ENCODE data around the gene SIRPD. TPM values are rescaled to one million over a fixed set of nuclear protein-coding genes. Genes with fewer than 3 reads are reported as not detected.
A peak's percentile ranks its signal among the peaks of the same experiment; 100 is the strongest.

Gene SIRPD
- total and polyA plus RNA-seq, 2 of the 8 experiments (the other 6 are each of a cell fraction or from before 2014, with no cell fraction given), result not detected

DNA sequence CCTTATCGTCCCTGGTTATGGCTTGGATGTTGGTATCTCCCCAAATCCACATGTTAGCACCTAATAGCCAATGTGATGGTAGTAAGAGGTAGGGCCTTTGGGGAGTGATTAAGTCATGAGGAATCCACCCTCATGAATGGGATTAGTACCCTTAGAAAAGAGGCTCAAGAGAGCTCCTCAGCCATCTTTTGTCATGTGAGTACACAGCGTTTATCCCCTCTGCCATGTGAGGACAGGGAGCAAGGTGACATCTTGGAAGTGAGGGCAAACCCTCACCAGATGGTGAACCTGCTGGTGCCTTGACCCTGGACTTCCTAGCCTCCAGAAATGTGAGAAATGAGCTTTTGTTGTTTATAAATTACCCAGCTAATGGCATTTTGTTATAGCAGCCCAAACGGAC is 50.2 kb downstream of the SIRPD start:
- Histone ChIP-seq H4K91ac (replicated peaks; ENCODE audit: insufficient read length, low read length) (no peak overlapping the region), H3K9ac (replicated peaks in 1 of 4; ENCODE audit: extremely low read depth in 1 of 4, low read depth in 3 of 4, low read length in 3 of 4) (no peak overlapping the region), H2BK12ac (ENCODE audit: low read depth, low read length) (no peak overlapping the region), H2BK15ac (ENCODE audit: low read length) (peak overlapping the region; percentile 36; the same call in 1 of the 2 replicates), H2BK5ac (ENCODE audit: low read depth, low read length) (no peak overlapping the region), H3K79me1 (ENCODE audit: low read depth, low read length) (no peaks in the 10 kb centered on the region), H2BK120ac (replicated peaks; ENCODE audit: low read depth, low read length) (no peak overlapping the region), H3K23ac (ENCODE audit: insufficient read length) (no peak overlapping the region), H3K27me3 (replicated peaks in 1 of 4; ENCODE audit: control insufficient read depth in 3 of 4, extremely low read depth in 1 of 4, insufficient read depth in 3 of 4, low read length in 3 of 4) (peaks cover 0 to 2% (median 0%) of the 10 kb centered on the region in 4 experiments; a peak in 2 of 7 replicates), H3K56ac (replicated peaks; ENCODE audit: insufficient read length, low read depth, low read length) (no peak overlapping the region), H4K8ac (ENCODE audit: extremely low read depth, insufficient read depth, low read length) (no peak overlapping the region), H3K9me3 (ENCODE audit: insufficient read depth in 2 of 2, low read depth in 1 of 2, low read length in 1 of 2) (no peaks in the 10 kb centered on the region), H4K5ac (ENCODE audit: insufficient read length, low read depth, low read length) (no peak overlapping the region), H2AFZ (ENCODE audit: low read length) (peak overlapping the region; percentile 36; the same call in 1 of the 2 replicates), H2AK5ac (ENCODE audit: low read depth, low read length) (no peak overlapping the region), H3K36me3 (ENCODE audit: control insufficient read depth in 2 of 4, insufficient read depth in 4 of 4, low read length in 3 of 4) (no peaks in the 10 kb centered on the region), H3K4ac (replicated peaks; ENCODE audit: insufficient read length, low read depth, low read length) (no peak overlapping the region), H3K4me3 (ENCODE audit: extremely low read depth in 1 of 4, insufficient read depth in 2 of 4, low read depth in 3 of 4, low read length in 4 of 4) (no peak overlapping the region), H2BK20ac (ENCODE audit: low read length) (no peak overlapping the region), H3K4me1 (replicated peaks in 1 of 4; ENCODE audit: control insufficient read depth in 3 of 4, insufficient read depth in 4 of 4, low read length in 3 of 4) (peaks cover 0 to 3% (median 0%) of the 10 kb centered on the region in 4 experiments; a peak in 1 of 7 replicates), H3K4me2 (ENCODE audit: insufficient read depth in 1 of 2, low read depth in 2 of 2, low read length in 2 of 2) (no peak overlapping the region), H4K20me1 (replicated peaks in 1 of 2; ENCODE audit: control insufficient read depth in 1 of 2, insufficient read depth in 2 of 2, low read length in 2 of 2) (no peaks in the 10 kb centered on the region), H3K23me2 (ENCODE audit: low read depth, low read length) (no peaks in the 10 kb centered on the region), H3K18ac (ENCODE audit: extremely low read depth, low read length) (no peak overlapping the region), H3K79me2 (ENCODE audit: control insufficient read depth in 1 of 2, insufficient read depth in 2 of 2, low read length in 2 of 2) (no peaks in the 10 kb centered on the region), H3K14ac (ENCODE audit: insufficient read length) (no peak overlapping the region), H3K27ac (ENCODE audit: low read depth, low read length) (no peak overlapping the region)
- no peak for DNase-seq (ENCODE audit: low read depth in 1 of 2, low spot score in 2 of 2)
- ChIA-PET CTCF (ENCODE audit: partially characterized antibody) (interaction anchor here (0.8 to 4.3 kb wide), 6 partner anchors 13 to 269 kb away, joined by 3 to 29 read pairs (median 4); partner anchors contain the start of gene NSFL1C), POLR2A (ENCODE audit: partially characterized antibody) (no interaction called here)
- TF ChIP-seq SP1 (IDR thresholded peaks at IDR 0.05; ENCODE audit: low read depth, low read length), result no peak
- no peak for TF ChIP-seq HDAC2 (IDR thresholded peaks at IDR 0.05; ENCODE audit: borderline replicate concordance in 1 of 2, low read depth in 2 of 2, low read length in 2 of 2)
- TF ChIP-seq PHF8 (conservative IDR thresholded peaks at IDR 0.05; ENCODE audit: low read depth, low read length), result no peak
- TF ChIP-seq, protein P1, sequence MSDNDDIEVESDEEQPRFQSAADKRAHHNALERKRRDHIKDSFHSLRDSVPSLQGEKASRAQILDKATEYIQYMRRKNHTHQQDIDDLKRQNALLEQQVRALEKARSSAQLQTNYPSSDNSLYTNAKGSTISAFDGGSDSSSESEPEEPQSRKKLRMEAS (IDR thresholded peaks at IDR 0.05), result 0 out of 2 replicates have a peak, but pooled peaks have one; percentile 18
- no peak for TF ChIP-seq BCL11A (IDR thresholded peaks at IDR 0.05; ENCODE audit: low read depth in 2 of 2, low read length in 2 of 2)
- TF ChIP-seq TCF12 (IDR thresholded peaks at IDR 0.05; ENCODE audit: low read depth, low read length), result no peak
- TF ChIP-seq GABPA (IDR thresholded peaks at IDR 0.05; ENCODE audit: borderline replicate concordance, insufficient read depth, low read length), result no peak
- TF ChIP-seq, protein P2, sequence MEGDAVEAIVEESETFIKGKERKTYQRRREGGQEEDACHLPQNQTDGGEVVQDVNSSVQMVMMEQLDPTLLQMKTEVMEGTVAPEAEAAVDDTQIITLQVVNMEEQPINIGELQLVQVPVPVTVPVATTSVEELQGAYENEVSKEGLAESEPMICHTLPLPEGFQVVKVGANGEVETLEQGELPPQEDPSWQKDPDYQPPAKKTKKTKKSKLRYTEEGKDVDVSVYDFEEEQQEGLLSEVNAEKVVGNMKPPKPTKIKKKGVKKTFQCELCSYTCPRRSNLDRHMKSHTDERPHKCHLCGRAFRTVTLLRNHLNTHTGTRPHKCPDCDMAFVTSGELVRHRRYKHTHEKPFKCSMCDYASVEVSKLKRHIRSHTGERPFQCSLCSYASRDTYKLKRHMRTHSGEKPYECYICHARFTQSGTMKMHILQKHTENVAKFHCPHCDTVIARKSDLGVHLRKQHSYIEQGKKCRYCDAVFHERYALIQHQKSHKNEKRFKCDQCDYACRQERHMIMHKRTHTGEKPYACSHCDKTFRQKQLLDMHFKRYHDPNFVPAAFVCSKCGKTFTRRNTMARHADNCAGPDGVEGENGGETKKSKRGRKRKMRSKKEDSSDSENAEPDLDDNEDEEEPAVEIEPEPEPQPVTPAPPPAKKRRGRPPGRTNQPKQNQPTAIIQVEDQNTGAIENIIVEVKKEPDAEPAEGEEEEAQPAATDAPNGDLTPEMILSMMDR (IDR thresholded peaks at IDR 0.05; ENCODE audit: control extremely low read depth in 1 of 3, insufficient read depth in 1 of 3, low read depth in 1 of 3, low read length in 3 of 3), result no peak
- 0 out of 2 replicates have a peak, but pooled peaks have one; percentile 60 for TF ChIP-seq YY1 (IDR thresholded peaks at IDR 0.05; ENCODE audit: low read depth, low read length)
- no peak for TF ChIP-seq TAF1 (IDR thresholded peaks at IDR 0.05; ENCODE audit: low read depth, low read length)
- FAIRE-seq, result no peak
- 78% methylated on average over 3 of the region's 3 CpGs; no CpG with 5 or more reads in 1 of the 2 experiments for WGBS, 2 experiments (ENCODE audit: extremely low coverage in 1 of 2, insufficient coverage in 1 of 2, insufficient read length in 1 of 2, insufficient replicate concordance in 2 of 2, low coverage in 1 of 2, low lambda C conversion rate in 2 of 2, missing lambda C conversion rate in 1 of 2)

Measured in H1 (cell line).